ENCODE results near the gene TNIP3.
A peak's percentile ranks its signal among the peaks of the same experiment; 100 is the strongest.

Gene TNIP3

DNA sequence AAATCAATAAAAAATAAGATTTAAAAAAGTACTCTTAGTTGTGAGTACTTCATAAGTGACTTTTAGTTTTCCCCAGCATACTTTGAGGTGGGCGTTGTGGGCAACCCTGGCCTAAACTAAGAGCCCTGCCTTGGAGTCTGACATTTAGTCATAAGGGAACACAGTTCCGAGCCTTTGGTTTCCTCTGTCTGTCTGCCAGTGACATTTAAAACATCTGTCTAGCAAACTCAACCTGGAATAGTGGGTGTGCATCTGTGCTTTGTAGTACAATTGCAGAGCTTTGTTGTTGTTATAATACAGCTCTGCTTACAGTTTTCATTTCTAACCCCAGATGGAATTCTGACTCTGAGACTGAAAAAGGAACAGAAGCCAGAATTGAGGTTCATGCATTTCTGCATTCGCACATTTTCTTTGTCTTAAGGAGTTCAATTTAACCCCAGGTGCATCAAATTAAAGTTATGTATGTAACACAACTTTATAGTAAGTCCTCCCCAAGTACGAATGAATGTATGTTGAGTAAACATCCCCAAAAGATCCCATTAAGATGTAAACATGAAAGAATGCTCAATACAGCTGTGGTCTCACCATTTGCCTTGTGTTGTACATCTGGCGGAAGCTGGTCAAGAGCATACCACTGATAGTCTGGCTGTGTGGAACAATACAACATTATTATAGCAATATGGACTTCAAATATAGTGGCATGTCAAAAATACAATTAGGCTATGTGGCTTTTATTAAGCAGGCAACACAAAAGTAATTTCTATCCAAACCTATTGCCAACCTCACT, 25.9 kb downstream of the TNIP3 start:
- DNase-seq, result peak; percentile 25

- DNase-seq, result no peak
Observed at GRCh38 chr4:121130326-121130660, 33.8 kb downstream of the TNIP3 start.

GRCh38 chr4:121129606-121130325, 34.4 kb downstream of the TNIP3 start:
- no peak for DNase-seq

DNA sequence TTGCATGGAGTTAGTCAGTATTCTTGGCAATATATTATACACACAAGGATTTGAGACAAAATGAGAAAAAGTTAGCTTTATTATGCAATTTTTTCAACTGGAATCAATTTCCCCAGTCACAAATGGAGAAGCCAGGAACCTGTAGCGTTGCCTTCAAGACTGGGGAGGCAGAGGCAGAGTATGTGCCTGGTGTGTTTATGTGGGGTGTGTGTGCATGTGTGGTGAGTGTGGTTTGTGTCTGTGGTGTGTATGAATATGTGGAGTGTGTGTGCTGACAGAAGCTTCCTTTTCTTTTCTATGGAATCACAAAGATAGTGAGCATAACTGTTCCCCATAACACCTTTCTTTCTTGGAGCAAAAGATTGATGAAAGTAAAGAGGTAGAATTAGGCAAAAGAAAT, 37.0 kb downstream of the TNIP3 start:
- DNase-seq, result no peak

DNA sequence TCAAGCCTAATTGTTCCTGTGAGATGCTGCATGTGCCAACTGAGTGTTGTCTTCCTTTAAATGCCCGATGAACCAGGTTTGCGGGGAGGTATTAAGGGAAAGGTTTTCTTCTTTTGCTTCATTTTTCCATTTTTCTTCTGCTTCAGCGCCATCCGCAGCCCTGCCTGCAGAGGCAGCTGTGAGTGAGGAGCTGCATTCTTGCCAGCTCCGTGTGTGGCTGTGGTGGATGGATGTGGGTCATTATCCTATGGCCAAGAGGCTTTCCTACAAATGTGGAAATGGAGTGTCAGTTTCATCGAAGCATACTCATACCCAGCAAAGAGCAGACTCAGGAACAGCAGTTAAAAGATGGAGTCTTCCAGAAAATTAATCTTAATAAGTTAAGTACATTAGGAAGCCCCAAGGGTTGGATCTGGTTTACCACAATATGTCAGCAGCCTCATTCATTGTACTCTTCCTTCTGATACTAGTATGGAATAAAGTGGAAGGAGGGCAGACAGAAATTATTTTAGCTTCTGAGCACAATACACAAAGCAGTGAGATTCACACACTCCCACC, 37.6 kb downstream of the TNIP3 start:
- no peak for DNase-seq

DNA sequence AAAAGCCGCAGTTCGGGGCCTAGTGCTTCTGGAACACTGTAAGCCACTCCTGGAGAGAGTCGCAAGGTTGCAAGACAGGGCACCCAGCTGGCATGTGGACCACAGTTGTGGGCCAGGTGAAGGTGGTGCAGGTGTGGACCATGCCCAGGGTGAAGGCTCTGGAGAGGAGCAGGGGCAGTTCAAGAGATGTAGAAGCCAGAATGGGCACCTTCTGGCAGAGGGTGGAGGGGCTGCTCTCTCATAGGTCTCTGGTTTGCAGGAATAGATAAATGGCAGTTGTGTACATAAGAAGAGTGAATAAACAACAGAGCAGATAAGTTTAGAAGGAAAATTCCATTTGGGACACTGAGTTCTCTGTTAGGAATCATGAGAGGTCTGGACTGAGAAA, 38.6 kb downstream of the TNIP3 start:
- DNase-seq, result no peak

DNA sequence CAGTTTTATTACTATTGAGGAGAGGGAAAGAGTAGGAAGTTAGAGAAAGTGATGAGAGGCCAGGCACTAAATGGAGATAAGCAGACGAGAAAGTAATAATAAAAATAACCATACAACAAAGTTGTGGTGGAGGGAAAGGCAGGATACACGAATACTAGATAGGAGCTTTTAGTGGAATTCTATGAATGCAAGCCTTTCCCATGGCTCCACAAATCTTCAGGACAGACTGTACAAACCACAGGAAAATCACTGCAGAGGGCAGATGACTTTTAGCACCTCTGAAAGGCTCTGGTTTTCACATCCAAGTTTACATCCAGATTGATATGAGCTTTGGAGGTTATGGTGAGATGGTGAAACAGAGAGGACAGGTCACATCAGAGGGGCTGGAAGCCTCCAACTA, 41.5 kb downstream of the TNIP3 start:
- DNase-seq, result no peak

DNA sequence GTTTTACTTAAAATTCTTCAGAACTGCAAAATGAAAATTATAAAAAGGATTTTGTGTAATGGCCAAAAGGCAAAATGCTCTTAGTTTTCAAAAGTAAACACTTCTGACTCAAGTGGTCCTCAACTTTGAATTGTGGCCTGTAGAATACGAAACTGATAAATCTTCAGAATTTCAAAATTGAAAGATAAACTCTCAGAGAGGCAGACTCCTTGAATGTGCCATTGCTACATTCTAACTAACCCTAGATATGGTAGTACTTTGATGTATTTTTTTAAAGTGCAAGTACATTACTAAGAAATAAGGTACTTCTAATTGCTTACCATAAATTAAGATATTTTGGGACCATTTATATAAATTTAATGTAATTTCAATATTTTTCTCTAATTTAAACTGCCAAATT, 44.4 kb downstream of the TNIP3 start:
- no peak for DNase-seq

DNA sequence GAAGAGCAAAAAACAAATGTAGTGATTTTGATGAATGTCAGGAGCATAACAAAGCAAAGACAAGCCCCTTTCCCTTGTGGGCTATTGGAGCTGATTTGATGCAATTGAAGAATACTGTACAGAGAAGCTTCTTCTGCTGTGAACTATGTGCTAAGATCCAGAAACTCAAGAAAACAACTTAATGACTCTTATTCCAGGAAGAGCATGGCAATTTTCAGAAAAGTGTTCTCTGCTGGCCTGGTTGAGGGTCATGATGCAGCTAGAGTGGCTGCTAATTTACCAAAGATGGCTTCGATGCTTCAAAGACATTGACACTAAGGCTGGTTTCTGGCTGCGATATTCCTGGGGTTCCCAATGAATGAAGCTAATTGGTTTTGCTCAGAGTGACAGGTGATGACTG, 45.8 kb downstream of the TNIP3 start:
- no peak for DNase-seq

GRCh38 chr4:121114756-121115155, 49.4 kb downstream of the TNIP3 start:
- DNase-seq, result no peak

DNA sequence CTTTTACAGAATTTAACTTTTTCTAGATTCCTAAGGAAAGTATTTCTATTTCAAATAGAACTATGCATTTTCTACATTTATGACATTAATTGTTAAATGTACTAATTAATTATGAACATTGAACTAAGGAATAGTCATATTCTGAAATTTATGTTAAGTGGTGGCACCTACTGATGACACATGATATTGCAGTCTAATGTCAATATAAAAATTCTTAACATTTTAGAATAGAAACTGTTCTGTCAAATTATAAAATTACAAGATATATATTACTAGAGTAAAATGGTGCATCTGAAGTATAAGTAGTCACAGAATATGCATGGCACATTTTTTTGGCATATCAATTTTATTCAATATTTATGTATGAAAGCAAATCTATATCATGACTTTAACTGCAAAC, 51.6 kb downstream of the TNIP3 start:
- no peak for DNase-seq

- no peak for DNase-seq
Observed at GRCh38 chr4:121108557-121108956, 55.6 kb downstream of the TNIP3 start.

- no peak for DNase-seq
Observed at GRCh38 chr4:121107507-121107906, 56.6 kb downstream of the TNIP3 start.

DNA sequence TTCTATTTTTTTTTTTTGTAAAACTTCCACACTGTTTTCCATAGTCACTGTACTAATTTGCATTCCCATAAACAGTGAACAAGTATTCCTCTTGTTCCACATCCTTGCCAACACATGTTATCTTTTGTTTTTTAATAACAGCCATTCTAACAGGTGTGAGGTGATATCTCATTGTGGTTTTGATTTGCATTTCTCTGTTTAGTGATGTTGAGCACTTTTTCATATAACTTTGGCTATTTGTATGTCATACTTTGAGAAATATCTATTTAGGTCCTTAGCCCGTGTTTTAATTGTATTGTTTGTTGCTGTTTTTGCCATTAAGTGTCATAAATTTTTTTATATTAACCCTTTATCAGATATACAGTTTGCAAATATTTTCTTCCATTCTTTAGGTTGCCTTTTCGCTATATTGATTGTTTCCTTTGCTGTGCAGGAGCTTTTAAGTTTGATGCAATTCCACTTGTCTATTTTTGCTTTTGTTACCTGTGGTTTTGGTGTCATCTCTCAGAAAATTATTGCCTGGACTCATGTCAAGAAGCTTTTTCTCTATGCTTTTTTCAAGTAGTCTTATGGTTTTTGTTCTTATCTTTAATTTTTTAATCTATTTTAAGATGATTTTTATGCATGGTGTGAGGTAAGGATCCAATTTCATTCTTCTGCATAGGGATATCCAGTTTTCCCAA, 63.9 kb downstream of the TNIP3 start:
- DNase-seq, result no peak

DNA sequence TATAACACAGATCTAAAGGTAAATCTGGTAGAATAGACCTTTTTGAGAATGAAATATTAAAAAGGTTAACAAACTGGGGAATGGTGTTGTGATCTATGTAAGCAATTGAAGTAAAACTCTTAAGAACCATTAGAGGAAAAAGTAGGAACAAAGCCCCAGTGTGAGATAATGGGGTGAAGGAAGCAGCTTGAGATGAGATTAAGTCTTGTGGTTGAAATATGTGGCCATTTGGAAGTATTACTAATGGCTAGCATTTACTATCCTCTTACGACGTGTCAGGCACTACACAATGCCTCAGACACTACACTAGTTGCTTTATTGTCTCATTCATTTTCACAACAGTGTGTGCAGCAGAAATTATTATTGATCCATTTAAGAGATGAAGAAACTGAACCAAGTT, 65.9 kb downstream of the TNIP3 start:
- no peak for DNase-seq

- DNase-seq, result no peak
Observed at GRCh38 chr4:121096629-121097028, 67.5 kb downstream of the TNIP3 start.

DNA sequence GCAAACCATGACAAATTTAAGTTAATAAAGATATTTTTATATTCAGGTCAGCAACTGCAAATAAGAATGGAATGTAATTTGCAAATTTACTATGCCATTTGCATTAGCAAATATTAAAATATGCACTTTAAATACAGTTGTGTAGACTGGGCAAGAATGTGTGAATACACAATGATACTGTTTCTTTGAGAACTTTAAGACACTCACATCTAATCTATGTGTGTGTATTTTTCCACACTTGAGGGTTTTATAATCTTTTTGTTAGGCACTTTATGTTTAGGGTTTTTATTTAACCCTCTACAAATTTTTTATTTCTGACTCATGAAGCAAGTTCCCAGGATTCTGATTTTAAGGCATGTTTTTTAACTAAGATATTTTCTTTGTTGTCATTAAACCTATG, 67.9 kb downstream of the TNIP3 start:
- no peak for DNase-seq

GRCh38 chr4:121094297-121094966, 69.7 kb downstream of the TNIP3 start:
- no peak for DNase-seq

GRCh38 chr4:121093261-121093660, 70.9 kb downstream of the TNIP3 start:
- no peak for DNase-seq

DNA sequence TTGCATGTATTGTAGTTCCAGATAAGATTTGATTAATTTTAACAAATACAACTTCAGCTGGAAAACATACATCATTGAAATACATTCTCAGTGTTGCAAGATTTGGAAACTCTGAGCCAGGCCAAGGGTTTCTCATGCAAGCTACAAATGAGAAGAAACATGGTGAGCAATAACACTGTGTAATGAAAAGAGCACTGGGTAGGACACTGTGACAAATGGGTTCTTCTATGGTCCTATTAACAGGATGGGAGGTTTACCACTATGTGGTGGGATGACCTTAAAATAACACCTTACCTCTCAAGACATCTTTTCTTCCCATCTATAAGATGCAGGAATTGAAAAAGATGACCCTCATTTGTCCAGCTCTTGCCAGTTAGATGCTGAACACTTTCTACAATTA, 72.2 kb downstream of the TNIP3 start:
- no peak for DNase-seq

DNA sequence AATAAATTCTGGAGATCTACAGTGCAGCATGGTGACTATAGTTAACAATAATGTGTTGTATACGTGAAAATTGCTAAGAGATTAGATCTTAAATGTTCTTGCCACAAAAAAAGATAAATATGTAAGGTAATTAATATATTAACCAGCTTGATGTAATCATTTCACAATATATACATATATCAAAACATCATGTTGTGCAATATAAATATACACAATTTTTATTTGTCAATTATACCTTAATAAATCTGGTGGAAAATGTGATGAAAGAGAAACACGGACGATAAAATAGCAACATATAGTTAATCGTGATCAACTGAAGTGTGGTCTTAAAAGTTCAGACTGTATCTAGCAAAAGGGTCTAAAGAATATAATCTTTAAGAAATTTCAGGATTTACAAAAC, 75.3 kb downstream of the TNIP3 start:
- DNase-seq, result no peak
